GM19099 (cell line): ENCODE results near the gene PCDH20.

Experiments used
- POLR2A ChIP-seq: IDR thresholded peaks from 3 replicates; pipeline ENCODE4 v1.6.1; 2011; ENCODE audit warnings: low read depth; ENCODE audit not compliant: insufficient read length; ENCODE audit errors: extremely low read depth

The PCDH20 gene

DNA sequence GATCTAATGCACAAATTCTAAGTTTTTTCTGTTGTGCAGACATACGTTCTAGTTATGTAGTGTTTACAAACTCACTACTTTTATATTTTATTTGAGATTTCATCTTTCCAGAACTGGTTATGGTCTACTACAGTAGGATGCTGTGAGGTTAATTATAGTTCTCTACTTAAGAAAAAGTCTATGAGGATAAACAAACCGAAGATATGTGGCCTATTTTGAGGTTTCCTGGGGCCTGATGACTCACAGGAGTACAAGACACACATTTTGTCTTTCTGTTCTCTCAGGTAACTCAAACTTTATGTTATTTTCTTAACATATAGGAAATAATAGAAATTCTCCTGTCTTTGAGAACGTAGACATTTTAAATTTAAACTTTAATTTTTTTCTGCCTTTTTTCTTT is 45.1 kb downstream of the PCDH20 start:
- TF ChIP-seq POLR2A: no peak

DNA sequence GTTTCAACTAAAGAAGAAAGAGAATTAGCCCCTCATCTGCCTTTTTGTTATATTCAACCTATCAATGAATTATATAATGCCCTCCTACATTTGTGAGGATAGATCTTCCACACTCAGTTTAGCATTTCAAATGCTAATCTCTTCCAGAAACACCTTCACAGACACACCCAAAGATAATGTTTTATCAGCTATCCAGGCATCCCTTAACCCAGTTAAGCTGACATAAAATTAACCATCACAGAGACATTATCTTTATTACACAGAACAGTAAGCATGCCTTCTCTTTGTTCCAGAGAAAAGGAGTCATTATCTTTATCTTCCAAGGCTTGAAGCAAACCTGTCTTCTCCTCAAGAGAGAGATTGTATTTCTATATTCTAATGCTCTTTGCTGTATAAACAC is 53.1 kb downstream of the PCDH20 start:
- TF ChIP-seq POLR2A: no peak
